HG02588 (cell line): ENCODE results near the gene SLC9C1.
A peak's percentile ranks its signal among the peaks of the same experiment; 100 is the strongest.

Experiments used
- ATAC-seq: cut with Tn5 transposase; IDR thresholded peaks from one replicate; pipeline ENCODE4 v1.9.1; 2021; ENCODE audit warnings: mild to moderate bottlenecking, moderate library complexity; ENCODE audit not compliant: unreplicated experiment

Gene SLC9C1

GRCh38 chr3:112293368-112294321 lies at the start of gene SLC9C1:
TSS of gene SLC9C1 (minus strand) at chr3:112294216. CDS start at chr3:112286791, 7,425 bp downstream.
- ATAC-seq = peak; percentile 55

DNA sequence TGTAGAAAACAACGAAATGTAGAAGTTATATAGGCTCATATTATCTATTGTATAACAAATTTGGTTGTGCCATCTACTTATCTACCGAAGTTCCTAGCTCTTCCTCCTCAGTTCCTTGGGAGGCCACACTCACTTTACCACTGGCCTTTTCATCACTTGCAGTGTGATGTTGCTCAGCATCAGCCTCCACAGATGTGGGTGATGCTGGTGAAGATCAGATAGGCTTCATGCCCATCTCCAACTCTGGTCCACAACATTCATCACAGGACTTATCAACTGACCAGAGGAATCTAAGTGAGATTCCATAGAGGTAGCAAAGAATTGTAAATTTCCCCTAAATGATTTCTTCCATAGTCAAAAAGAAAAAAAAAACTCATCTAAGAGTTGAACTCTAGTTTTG lies 47.4 kb upstream of the SLC9C1 start:
- ATAC-seq = no peak

- ATAC-seq = no peak
Observed at GRCh38 chr3:112339609-112340008, 45.6 kb upstream of the SLC9C1 start.

- ATAC-seq = no peak
Observed at GRCh38 chr3:112339134-112339533, 45.1 kb upstream of the SLC9C1 start.

DNA sequence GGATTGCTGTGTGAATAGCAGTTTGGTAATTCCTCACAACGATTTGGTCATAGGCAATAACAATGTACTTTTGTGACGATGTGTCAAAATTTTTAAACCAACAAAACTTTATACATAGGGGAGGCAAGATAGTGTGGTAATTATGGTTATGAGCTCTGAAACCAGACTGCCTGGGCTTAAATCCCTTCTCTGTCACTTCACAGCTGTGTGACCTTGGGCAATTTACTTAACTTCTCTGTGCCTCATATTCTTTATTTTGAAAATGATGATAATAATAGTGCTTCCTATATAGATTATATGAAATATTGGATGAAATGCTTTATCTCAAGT lies 44.7 kb upstream of the SLC9C1 start:
- no peak for ATAC-seq

GRCh38 chr3:112338021-112338726 lies 44.2 kb upstream of the SLC9C1 start:
- ATAC-seq = no peak

DNA sequence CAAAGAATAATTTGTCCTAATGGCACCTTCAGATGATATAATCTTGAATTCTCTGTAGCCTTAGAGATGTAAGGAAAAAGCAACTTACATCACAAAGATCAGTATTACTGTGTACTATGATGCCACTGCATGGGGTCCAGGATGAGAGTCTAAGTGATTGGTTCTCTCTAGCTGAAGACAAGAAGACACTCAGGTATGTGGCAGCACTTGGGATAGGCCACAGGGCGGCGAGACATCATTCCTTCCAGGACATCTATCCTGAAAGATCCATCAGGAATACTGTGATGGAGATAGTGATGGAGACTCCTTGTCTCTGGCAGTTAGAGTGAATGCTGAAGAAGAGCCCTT lies 41.4 kb upstream of the SLC9C1 start:
- ATAC-seq = no peak

- ATAC-seq = no peak
Observed at GRCh38 chr3:112334691-112335433, 40.8 kb upstream of the SLC9C1 start.

DNA sequence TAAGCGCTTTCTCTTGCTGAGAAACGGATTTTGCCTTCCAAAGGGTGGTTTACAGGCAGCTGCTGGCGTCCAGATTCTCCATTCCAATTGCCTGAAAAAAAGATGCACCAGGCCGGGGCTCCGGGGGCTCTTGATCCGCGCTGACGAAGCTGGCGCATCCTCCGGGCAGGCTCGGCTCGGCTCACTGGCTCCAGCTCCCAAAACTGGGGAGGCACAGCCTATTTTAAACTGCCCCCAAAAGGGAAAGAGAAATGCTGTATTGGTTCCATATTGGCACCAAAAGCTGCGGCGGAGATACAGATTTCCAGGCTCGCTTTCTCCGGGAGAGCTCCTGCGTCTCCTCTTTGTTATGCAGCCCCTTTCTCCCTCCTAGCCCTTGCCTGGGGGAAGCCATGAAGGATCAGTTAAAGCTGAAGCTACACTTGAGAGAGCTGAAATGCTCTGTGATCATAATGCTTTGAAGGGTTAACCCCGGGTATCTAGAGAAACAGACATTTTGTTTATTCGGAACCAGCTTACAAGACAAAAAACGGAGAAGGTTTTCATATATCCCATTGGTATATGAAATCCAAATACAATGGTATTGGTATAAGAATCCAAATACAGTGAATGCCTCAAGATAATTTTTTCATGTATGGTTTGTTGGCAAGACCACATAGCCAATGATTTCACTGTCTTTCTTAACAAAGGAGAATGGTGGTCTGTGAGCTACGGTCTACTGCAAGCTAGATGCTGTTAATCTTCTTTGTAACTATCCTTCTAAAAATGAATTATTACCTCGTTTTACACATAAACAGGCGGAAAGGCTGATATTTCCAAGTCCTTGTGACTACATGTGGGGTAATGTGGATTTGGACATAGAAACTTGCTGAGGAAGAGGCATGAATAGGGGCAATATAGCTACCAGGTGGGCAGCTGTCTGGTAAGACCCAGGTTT lies 39.6 kb upstream of the SLC9C1 start:
- ATAC-seq = peak; percentile 44

- peak; percentile 58 for ATAC-seq
Observed at GRCh38 chr3:112333002-112333380, 39.0 kb upstream of the SLC9C1 start, which contains the start of gene CD200. TSS of gene CD200 (plus strand) at chr3:112333156. CDS start at chr3:112333213, 57 bp downstream.

- no peak for ATAC-seq
Observed at GRCh38 chr3:112331851-112332250, 37.8 kb upstream of the SLC9C1 start.

DNA sequence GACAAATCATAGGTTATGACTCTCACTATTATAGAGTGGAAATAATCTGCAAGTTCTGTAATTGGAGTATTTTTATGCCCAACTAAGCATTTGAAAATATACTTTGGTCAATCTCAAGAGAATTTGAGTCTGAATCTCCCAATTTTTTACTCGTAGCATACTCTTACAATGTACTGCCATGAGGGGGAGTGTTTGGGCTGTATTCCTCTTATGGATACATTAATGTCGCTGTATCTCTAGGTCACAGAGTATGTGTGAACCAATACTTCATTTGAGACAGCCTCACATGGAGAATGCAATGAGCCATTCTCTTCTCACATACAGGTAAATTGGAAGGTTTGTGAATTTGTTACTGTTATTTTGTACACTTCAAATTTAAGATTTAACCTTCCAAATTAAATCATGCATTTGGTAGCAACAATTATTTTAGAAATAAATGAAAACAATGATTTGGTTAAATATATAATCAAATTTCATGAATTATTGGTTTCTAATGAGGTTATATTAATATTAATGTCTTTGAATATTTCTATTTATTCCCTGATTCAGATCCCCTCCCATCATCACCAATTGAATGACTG lies 33.4 kb upstream of the SLC9C1 start:
- ATAC-seq = peak; percentile 93

DNA sequence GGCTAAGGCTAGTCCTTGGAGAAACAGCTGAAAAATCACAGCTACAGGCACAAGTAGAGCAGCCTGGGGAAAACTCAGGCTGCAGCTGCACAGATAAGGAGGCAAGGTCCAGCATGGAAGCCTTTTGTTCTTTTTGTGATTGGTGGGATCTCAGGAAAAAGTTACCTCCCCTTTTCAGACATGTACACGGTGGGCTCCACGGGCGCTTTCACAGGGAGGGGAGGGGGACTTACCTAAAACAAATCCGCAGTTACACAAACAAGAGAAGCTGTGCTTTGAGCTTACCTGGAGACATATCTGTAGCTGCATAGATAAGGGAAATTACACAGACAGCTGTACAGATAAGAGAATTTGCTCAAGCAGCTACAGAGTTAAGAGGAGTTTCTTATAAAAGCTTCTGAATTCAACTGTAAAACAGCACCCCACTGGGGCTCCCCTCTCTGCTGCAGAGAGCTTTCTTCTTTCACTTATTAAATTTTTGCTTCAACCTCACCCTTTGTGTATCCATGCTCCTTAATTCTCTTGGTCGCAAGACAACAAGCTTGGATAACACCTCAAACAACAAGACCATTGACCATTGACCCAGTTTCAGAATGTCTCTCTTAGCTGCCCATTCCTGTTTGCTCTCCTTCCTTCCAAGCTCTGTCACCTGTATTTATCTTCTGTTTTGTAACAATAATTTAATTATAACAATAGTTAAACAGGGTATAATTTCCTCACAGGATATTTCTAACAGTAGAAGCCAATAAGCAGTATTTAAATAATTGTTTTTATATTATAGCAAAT lies 28.0 kb upstream of the SLC9C1 start:
- no peak for ATAC-seq

GRCh38 chr3:112320691-112321090 lies 26.7 kb upstream of the SLC9C1 start:
- no peak for ATAC-seq

GRCh38 chr3:112319516-112320276 lies 25.7 kb upstream of the SLC9C1 start:
- ATAC-seq = no peak

DNA sequence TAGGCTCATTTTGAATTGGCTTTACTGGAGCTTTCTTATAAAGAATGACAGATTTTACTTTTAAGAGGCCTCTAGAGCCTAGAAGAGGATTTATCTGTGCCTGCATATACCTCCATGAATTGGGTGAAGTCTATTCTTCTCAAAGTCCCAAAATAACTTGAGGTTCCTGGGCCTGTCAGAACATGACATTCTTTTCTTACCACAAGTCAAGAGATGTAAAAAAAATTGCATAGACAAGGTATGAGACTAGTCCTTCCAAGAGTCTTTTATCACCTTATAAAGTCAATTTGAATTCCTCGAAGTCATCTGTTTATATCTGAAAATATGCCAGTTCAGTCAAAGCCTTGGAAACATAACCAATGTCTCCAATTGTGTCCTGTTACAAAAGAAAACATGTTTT lies 21.8 kb upstream of the SLC9C1 start:
- no peak for ATAC-seq

- ATAC-seq = no peak
Observed at GRCh38 chr3:112314649-112315048, 20.6 kb upstream of the SLC9C1 start.

DNA sequence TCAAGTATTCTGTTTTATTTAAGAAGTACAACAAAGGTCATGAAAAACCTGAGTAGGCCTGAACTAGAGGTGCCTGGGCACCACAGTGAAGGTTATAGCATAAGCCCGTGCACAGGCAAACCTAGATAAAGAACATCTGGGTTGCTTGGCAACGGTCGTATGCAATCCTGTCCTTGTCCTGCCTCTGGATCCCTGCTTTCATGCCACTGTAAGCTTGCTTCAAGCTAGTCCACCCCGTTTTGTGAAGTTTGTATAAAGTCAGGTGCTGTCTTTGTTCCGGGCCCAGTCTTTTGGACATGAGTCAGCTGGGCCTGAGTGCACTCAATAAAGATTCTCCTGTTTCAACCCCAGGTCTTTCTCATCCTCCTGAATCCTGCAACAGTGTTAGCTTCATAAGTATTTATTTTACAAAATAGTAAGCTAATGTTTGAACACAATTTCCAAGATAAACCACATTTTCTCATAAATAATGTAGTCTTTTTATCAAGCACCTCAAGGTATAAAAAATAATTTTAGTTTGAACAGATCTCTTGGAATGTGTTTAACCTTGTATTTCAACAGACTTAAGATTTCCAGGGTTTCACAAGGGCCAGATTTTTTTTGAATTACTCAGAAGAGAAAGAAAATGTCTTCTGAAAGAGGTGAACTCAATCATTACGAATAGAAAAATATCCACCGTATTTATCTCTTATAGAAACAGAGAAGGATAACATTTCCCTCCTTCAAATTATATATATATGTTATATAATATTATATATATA lies 14.3 kb upstream of the SLC9C1 start:
- no peak for ATAC-seq
